Ishikawa (cell line): ENCODE results near the gene OTUB1.

Experiments used
- CEBPB ChIP-seq: IDR thresholded peaks from 2 replicates; pipeline ENCODE4 v1.6.1; 2012
- CREB1 ChIP-seq: IDR thresholded peaks from 2 replicates; pipeline ENCODE4 v1.6.1; 2012; ENCODE audit warnings: low read depth
- EGR1 ChIP-seq: IDR thresholded peaks from 2 replicates; pipeline ENCODE4 v1.6.1; 2012
- EP300 ChIP-seq: IDR thresholded peaks from 2 replicates; pipeline ENCODE4 v1.6.1; 2012; ENCODE audit warnings: borderline replicate concordance
- FOXM1 ChIP-seq: IDR thresholded peaks from 2 replicates; pipeline ENCODE4 v1.6.1; 2012; ENCODE audit warnings: low read depth, borderline replicate concordance
- MAX ChIP-seq: IDR thresholded peaks from 2 replicates; pipeline ENCODE4 v1.6.1; 2012
- NFIC ChIP-seq: IDR thresholded peaks from 2 replicates; pipeline ENCODE4 v1.6.1; 2012
- RAD21 ChIP-seq: IDR thresholded peaks from 2 replicates; pipeline ENCODE4 v1.6.1; 2012; ENCODE audit warnings: low read depth
- REST ChIP-seq: IDR thresholded peaks from 2 replicates; pipeline ENCODE4 v1.6.1; 2012; ENCODE audit warnings: low read depth, mild to moderate bottlenecking
- TAF1 ChIP-seq: IDR thresholded peaks from 2 replicates; pipeline ENCODE4 v1.6.1; 2012; ENCODE audit warnings: low read depth, mild to moderate bottlenecking
- TCF12 ChIP-seq: IDR thresholded peaks from 2 replicates; pipeline ENCODE4 v1.6.1; 2012; ENCODE audit warnings: low read depth
- TEAD4 ChIP-seq: IDR thresholded peaks from 2 replicates; pipeline ENCODE4 v1.6.1; 2012
- USF1 ChIP-seq: IDR thresholded peaks from 2 replicates; pipeline ENCODE4 v1.6.1; 2012
- YY1 ChIP-seq: IDR thresholded peaks from 2 replicates; pipeline ENCODE4 v1.6.1; 2012; ENCODE audit warnings: low read depth
- ZBTB7A ChIP-seq: IDR thresholded peaks from 2 replicates; pipeline ENCODE4 v1.6.1; 2012; ENCODE audit warnings: low read depth

Gene OTUB1

GRCh38 chr11:64008283-64008913 is 22.2 kb downstream of the OTUB1 start:
- TF ChIP-seq REST (no peak), CREB1 (no peak), TCF12 (no peak), TEAD4 (no peak), USF1 (no peak)

- no peak for TF ChIP-seq EP300
- no peak for TF ChIP-seq CREB1
- no peak for TF ChIP-seq CEBPB
- no peak for TF ChIP-seq EGR1
- no peak for TF ChIP-seq NFIC
- no peak for TF ChIP-seq RAD21
- TF ChIP-seq YY1 = no peak
- TF ChIP-seq USF1 = no peak
Observed at GRCh38 chr11:64008914-64009633, 22.8 kb downstream of the OTUB1 start.

- TF ChIP-seq RAD21 (no peak), TEAD4 (no peak), TAF1 (no peak), REST (no peak), YY1 (no peak), TCF12 (no peak)
Observed at GRCh38 chr11:64009710-64010109, 23.5 kb downstream of the OTUB1 start.

GRCh38 chr11:64010783-64011182 is 24.5 kb downstream of the OTUB1 start:
- TF ChIP-seq NFIC (no peak), MAX (no peak), ZBTB7A (no peak), REST (no peak), RAD21 (no peak), EP300 (no peak), CEBPB (no peak), FOXM1 (no peak), TEAD4 (no peak)

- TF ChIP-seq CREB1 (no peak), REST (no peak), FOXM1 (no peak), TAF1 (no peak), TCF12 (no peak), USF1 (no peak), YY1 (no peak), ZBTB7A (no peak), RAD21 (no peak), EP300 (no peak), EGR1 (no peak), CEBPB (no peak), TEAD4 (no peak), MAX (no peak), NFIC (no peak)
Observed at GRCh38 chr11:64011371-64011770, 25.1 kb downstream of the OTUB1 start.
